ENCODE measurements around the gene ZNF497. TPM values are rescaled to one million over a fixed set of nuclear protein-coding genes. Genes with fewer than 3 reads are reported as not detected.

Gene ZNF497
- total and polyA plus RNA-seq, 2 experiments from 2014 or later: 1.6 to 4.3 TPM

- H3K79me2 ChIP-seq: peaks cover 56% of the 10 kb centered on the region
- no peak overlapping the region for H2AFZ ChIP-seq
- WGBS (ENCODE audit: low lambda C conversion rate, missing lambda C conversion rate): 13% methylated on average over 9 of the region's 9 CpGs
- H3K27ac ChIP-seq: peak overlapping the region; percentile 14
- DNase-seq (ENCODE audit: low spot score): no peak
- no peaks in the 10 kb centered on the region for H3K9me2 ChIP-seq (replicated peaks; ENCODE audit: insufficient read depth)
- H3K4me2 ChIP-seq: peak overlapping the region; percentile 81
- no peaks in the 10 kb centered on the region for H4K20me1 ChIP-seq (ENCODE audit: insufficient read depth, poor library complexity, severe bottlenecking)
- H3K9me3 ChIP-seq (ENCODE audit: low read depth): no peaks in the 10 kb centered on the region
- H3K36me3 ChIP-seq (replicated peaks; ENCODE audit: insufficient read depth, low read depth): no peaks in the 10 kb centered on the region
- no peaks in the 10 kb centered on the region for H3K27me3 ChIP-seq
- H3K4me1 ChIP-seq (ENCODE audit: insufficient read depth): peaks cover 12% of the 10 kb centered on the region
- peak overlapping the region; percentile 21 for H3K4me3 ChIP-seq
- TF ChIP-seq, protein P1, sequence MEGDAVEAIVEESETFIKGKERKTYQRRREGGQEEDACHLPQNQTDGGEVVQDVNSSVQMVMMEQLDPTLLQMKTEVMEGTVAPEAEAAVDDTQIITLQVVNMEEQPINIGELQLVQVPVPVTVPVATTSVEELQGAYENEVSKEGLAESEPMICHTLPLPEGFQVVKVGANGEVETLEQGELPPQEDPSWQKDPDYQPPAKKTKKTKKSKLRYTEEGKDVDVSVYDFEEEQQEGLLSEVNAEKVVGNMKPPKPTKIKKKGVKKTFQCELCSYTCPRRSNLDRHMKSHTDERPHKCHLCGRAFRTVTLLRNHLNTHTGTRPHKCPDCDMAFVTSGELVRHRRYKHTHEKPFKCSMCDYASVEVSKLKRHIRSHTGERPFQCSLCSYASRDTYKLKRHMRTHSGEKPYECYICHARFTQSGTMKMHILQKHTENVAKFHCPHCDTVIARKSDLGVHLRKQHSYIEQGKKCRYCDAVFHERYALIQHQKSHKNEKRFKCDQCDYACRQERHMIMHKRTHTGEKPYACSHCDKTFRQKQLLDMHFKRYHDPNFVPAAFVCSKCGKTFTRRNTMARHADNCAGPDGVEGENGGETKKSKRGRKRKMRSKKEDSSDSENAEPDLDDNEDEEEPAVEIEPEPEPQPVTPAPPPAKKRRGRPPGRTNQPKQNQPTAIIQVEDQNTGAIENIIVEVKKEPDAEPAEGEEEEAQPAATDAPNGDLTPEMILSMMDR (IDR thresholded peaks at IDR 0.05; ENCODE audit: poor library complexity): no peak
- no peak for TF ChIP-seq EZH2phosphoT487 (IDR thresholded peaks at IDR 0.05; ENCODE audit: low read depth, severe bottlenecking, unreplicated experiment)
- no peak for TF ChIP-seq EZH2 (IDR thresholded peaks at IDR 0.05; ENCODE audit: borderline replicate concordance)
Measured at GRCh38 chr19:58326501-58326913, 36.0 kb downstream of the ZNF497 start.

DNA sequence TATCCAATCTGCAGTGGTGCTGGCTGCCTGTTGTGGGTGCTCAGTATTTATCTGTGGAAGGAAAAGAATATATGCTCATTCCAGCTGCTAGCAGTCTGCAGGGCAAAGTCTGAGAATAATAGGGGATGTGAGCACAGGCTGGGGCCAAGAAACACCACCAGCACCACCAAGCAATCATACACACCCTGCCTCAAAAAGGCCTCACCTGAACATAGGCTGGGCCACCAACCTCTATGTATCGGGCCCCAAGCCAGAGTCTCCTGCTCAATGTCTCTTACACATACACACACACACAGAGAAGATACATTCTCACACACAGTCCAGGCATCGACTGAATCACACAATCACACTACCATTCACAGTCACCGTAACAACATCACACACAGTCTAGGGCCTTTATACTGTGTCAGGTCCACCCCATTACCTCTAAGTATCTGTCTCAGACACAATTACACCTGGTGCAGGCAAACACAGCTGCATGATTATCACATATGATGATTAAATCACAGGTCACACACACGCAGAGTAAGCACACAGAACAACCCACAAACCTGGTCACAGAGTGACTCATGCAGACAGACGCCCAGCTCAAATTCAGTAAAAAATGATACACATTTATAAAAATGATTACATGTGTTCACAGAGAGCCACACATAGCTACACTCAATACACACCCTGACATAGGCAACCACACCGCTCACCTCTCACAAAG is 37.1 kb downstream of the ZNF497 start:
- H2AFZ ChIP-seq: no peak overlapping the region
- H3K9me2 ChIP-seq (replicated peaks; ENCODE audit: insufficient read depth): no peaks in the 10 kb centered on the region
- no peak for DNase-seq (ENCODE audit: low spot score)
- H3K36me3 ChIP-seq (replicated peaks; ENCODE audit: insufficient read depth, low read depth): no peaks in the 10 kb centered on the region
- H3K4me2 ChIP-seq: peak overlapping the region; percentile 81
- no peaks in the 10 kb centered on the region for H3K9me3 ChIP-seq (ENCODE audit: low read depth)
- H4K20me1 ChIP-seq (ENCODE audit: insufficient read depth, poor library complexity, severe bottlenecking): no peaks in the 10 kb centered on the region
- H3K27me3 ChIP-seq: no peaks in the 10 kb centered on the region
- peaks cover 12% of the 10 kb centered on the region for H3K4me1 ChIP-seq (ENCODE audit: insufficient read depth)
- H3K27ac ChIP-seq: no peak overlapping the region
- H3K79me2 ChIP-seq: peaks cover 56% of the 10 kb centered on the region
- TF ChIP-seq, protein P1 (IDR thresholded peaks at IDR 0.05; ENCODE audit: poor library complexity): no peak
- no peak for TF ChIP-seq EZH2phosphoT487 (IDR thresholded peaks at IDR 0.05; ENCODE audit: low read depth, severe bottlenecking, unreplicated experiment)
- TF ChIP-seq EZH2 (IDR thresholded peaks at IDR 0.05; ENCODE audit: borderline replicate concordance): no peak
- 96% methylated on average over 6 of the region's 6 CpGs for WGBS (ENCODE audit: low lambda C conversion rate, missing lambda C conversion rate)
- H3K4me3 ChIP-seq: no peak overlapping the region

GRCh38 chr19:58319241-58319640 is 43.3 kb downstream of the ZNF497 start:
- whole genome bisulfite sequencing (ENCODE audit: low lambda C conversion rate, missing lambda C conversion rate): 93% methylated on average over 10 of the region's 10 CpGs
- no peaks in the 10 kb centered on the region for H3K4me1 ChIP-seq (ENCODE audit: insufficient read depth)

GRCh38 chr19:58318297-58318696 is 44.3 kb downstream of the ZNF497 start:
- Histone ChIP-seq H2AFZ (no peak overlapping the region), H3K4me1 (ENCODE audit: insufficient read depth) (no peaks in the 10 kb centered on the region), H3K4me3 (no peak overlapping the region), H3K27me3 (no peaks in the 10 kb centered on the region), H3K79me2 (peaks cover 2% of the 10 kb centered on the region), H3K27ac (no peak overlapping the region), H3K36me3 (replicated peaks; ENCODE audit: insufficient read depth, low read depth) (no peaks in the 10 kb centered on the region), H3K9me3 (ENCODE audit: low read depth) (no peaks in the 10 kb centered on the region), H3K4me2 (no peak overlapping the region), H4K20me1 (ENCODE audit: insufficient read depth, poor library complexity, severe bottlenecking) (no peaks in the 10 kb centered on the region), H3K9me2 (replicated peaks; ENCODE audit: insufficient read depth) (no peaks in the 10 kb centered on the region)
- peak; percentile 1 for DNase-seq (ENCODE audit: low spot score)
- no peak for TF ChIP-seq EZH2phosphoT487 (IDR thresholded peaks at IDR 0.05; ENCODE audit: low read depth, severe bottlenecking, unreplicated experiment)
- TF ChIP-seq EZH2 (IDR thresholded peaks at IDR 0.05; ENCODE audit: borderline replicate concordance): no peak
- TF ChIP-seq, protein P1 (IDR thresholded peaks at IDR 0.05; ENCODE audit: poor library complexity): no peak
- WGBS (ENCODE audit: low lambda C conversion rate, missing lambda C conversion rate): 88% methylated on average over 4 of the region's 4 CpGs

More at GRCh38 chr19:58319241-58319640, 43.3 kb downstream of the ZNF497 start:
- no peak overlapping the region for H3K4me3 ChIP-seq
- no peak overlapping the region for H2AFZ ChIP-seq
- H3K9me2 ChIP-seq (replicated peaks; ENCODE audit: insufficient read depth): no peaks in the 10 kb centered on the region
- no peaks in the 10 kb centered on the region for H3K9me3 ChIP-seq (ENCODE audit: low read depth)
- H3K27me3 ChIP-seq: no peaks in the 10 kb centered on the region
- H3K27ac ChIP-seq: no peak overlapping the region
- no peak overlapping the region for H3K4me2 ChIP-seq
- H3K79me2 ChIP-seq: peaks cover 10% of the 10 kb centered on the region
- no peaks in the 10 kb centered on the region for H4K20me1 ChIP-seq (ENCODE audit: insufficient read depth, poor library complexity, severe bottlenecking)
- H3K36me3 ChIP-seq (replicated peaks; ENCODE audit: insufficient read depth, low read depth): no peaks in the 10 kb centered on the region
- no peak for DNase-seq (ENCODE audit: low spot score)
- TF ChIP-seq EZH2phosphoT487 (IDR thresholded peaks at IDR 0.05; ENCODE audit: low read depth, severe bottlenecking, unreplicated experiment): no peak

Data from hepatocyte (in vitro differentiated cells).